Liver (tissue), 9 donors: Measurements from ENCODE around the gene SYNJ2. TPM values are rescaled to one million over a fixed set of nuclear protein-coding genes. Genes with fewer than 3 reads are reported as not detected.
A peak's percentile ranks its signal among the peaks of the same experiment; 100 is the strongest.

ENCODE experiments used
- DNase-seq: peaks from one replicate; pipeline ENCODE4 v3.0.0-alpha.2; 2017; ENCODE audit warnings: low spot score
- H3K27ac ChIP-seq, 2 donors: one replicate each; pipeline ENCODE4 v1.7.0; 2013; ENCODE audit warnings: inconsistent platforms in 2 of 2, low read length in 2 of 2, control low read depth in 1 of 2, low read depth in 1 of 2, mild to moderate bottlenecking in 1 of 2
- H3K27me3 ChIP-seq, 4 donors: one replicate each; pipeline versions ENCODE4 v1.6.1 to v1.7.0; 2013; ENCODE audit warnings: low read length in 3 of 4, inconsistent platforms in 1 of 4, mild to moderate bottlenecking in 1 of 4, moderate library complexity in 1 of 4; ENCODE audit not compliant: control insufficient read depth in 4 of 4, insufficient read depth in 4 of 4
- H3K36me3 ChIP-seq, 4 donors: one replicate each; pipeline versions ENCODE4 v1.6.1 to v1.7.0; 2013; ENCODE audit warnings: low read length in 3 of 4, mild to moderate bottlenecking in 3 of 4, low read depth in 1 of 4, moderate library complexity in 1 of 4; ENCODE audit not compliant: control insufficient read depth in 4 of 4, insufficient read depth in 3 of 4
- H3K4me1 ChIP-seq, 4 donors: one replicate each; pipeline versions ENCODE4 v1.6.1 to v1.7.0; 2013; ENCODE audit warnings: low read length in 3 of 4, mild to moderate bottlenecking in 3 of 4, moderate library complexity in 1 of 4; ENCODE audit not compliant: control insufficient read depth in 4 of 4, insufficient read depth in 4 of 4
- H3K4me3 ChIP-seq, 3 donors: one replicate each; pipeline versions ENCODE4 v1.6.1 to v1.7.0; 2013; ENCODE audit warnings: low read length in 3 of 3, control low read depth in 1 of 3, low read depth in 1 of 3, mild to moderate bottlenecking in 1 of 3
- H3K9ac ChIP-seq, 2 donors: one replicate each; pipeline ENCODE4 v1.7.0; 2013; ENCODE audit warnings: low read length in 2 of 2, mild to moderate bottlenecking in 2 of 2, moderate library complexity in 2 of 2, control low read depth in 1 of 2, low read depth in 1 of 2
- H3K9me3 ChIP-seq, 4 donors: one replicate each; pipeline versions ENCODE4 v1.6.1 to v1.7.0; 2013; ENCODE audit warnings: low read length in 3 of 4; ENCODE audit not compliant: control insufficient read depth in 4 of 4
- EGR1 ChIP-seq, 2 donors: IDR thresholded peaks; 2 replicates each; pipeline ENCODE4 v1.6.1; 2016 to 2018; ENCODE audit warnings: antibody characterized with exemption in 2 of 2, low read depth in 2 of 2
- FOXA1 ChIP-seq: IDR thresholded peaks from 2 replicates; pipeline ENCODE4 v1.6.1; 2016; ENCODE audit warnings: antibody characterized with exemption
- FOXA2 ChIP-seq: IDR thresholded peaks from 2 replicates; pipeline ENCODE4 v1.6.1; 2016; ENCODE audit warnings: antibody characterized with exemption
- GABPA ChIP-seq, 2 donors: IDR thresholded peaks in 1 of 2; conservative IDR thresholded peaks in 1 of 2; 2 replicates each; pipeline ENCODE4 v1.6.1; 2016; ENCODE audit warnings: antibody characterized with exemption in 2 of 2, mild to moderate bottlenecking in 1 of 2, moderate library complexity in 1 of 2
- HNF4A ChIP-seq, 2 donors: conservative IDR thresholded peaks; 2 replicates each; pipeline ENCODE4 v1.6.1; 2016; ENCODE audit warnings: antibody characterized with exemption in 2 of 2, mild to moderate bottlenecking in 2 of 2
- HNF4G ChIP-seq: IDR thresholded peaks from 2 replicates; pipeline ENCODE4 v1.6.1; 2016; ENCODE audit warnings: antibody characterized with exemption
- JUND ChIP-seq, 2 donors: IDR thresholded peaks; 2 replicates each; pipeline ENCODE4 v1.6.1; 2016; ENCODE audit warnings: antibody characterized with exemption in 2 of 2
- MAX ChIP-seq: IDR thresholded peaks from 2 replicates; pipeline ENCODE4 v1.6.1; 2016; ENCODE audit warnings: antibody characterized with exemption
- NR2F2 ChIP-seq: IDR thresholded peaks from 2 replicates; pipeline ENCODE4 v1.6.1; 2016; ENCODE audit warnings: antibody characterized with exemption
- RAD21 ChIP-seq, 2 donors: IDR thresholded peaks; 2 replicates each; pipeline ENCODE4 v1.6.1; 2016; ENCODE audit warnings: antibody characterized with exemption in 2 of 2, mild to moderate bottlenecking in 2 of 2
- RXRA ChIP-seq, 2 donors: IDR thresholded peaks; 2 replicates each; pipeline ENCODE4 v1.6.1; 2017 to 2018; ENCODE audit warnings: antibody characterized with exemption in 2 of 2, mild to moderate bottlenecking in 1 of 2
- SP1 ChIP-seq: IDR thresholded peaks from 2 replicates; pipeline ENCODE4 v1.6.1; 2018; ENCODE audit warnings: antibody characterized with exemption, mild to moderate bottlenecking
- TAF1 ChIP-seq: conservative IDR thresholded peaks from 2 replicates; pipeline ENCODE4 v1.6.1; 2016; ENCODE audit warnings: antibody characterized with exemption, mild to moderate bottlenecking
- YY1 ChIP-seq: IDR thresholded peaks from 2 replicates; pipeline ENCODE4 v1.6.1; 2016; ENCODE audit warnings: antibody characterized with exemption, mild to moderate bottlenecking
- WGBS: extraction: QIAGEN DNeasy Blood & Tissue Kit; methylation state at CpG from one replicate; pipeline ENCODE4 v1.1.7; 2013; 5-methylcytosine and 5-hydroxymethylcytosine counted together
- polyA plus RNA-seq, 2 donors: library from polyadenylated mRNA; stranded (reverse) in 1 of 2; unstranded in 1 of 2; fragments of 200-250 nt in 1 of 2; fragments of >200 nt in 1 of 2; fragmentation: Nextera tagmentation in 1 of 2; extraction: Ambion mirVana in 1 of 2; gene quantifications; one replicate each; pipeline versions ENCODE4 v1.2.1 to v1.2.3, GENCODE V29; 2013 to 2015
- total RNA-seq, 2 donors: library from RNA; depleted of rRNA; stranded (reverse); fragments of >200 nt; gene quantifications; one replicate each; pipeline ENCODE4 v1.2.3, GENCODE V29; 2014
- TF ChIP-seq, protein P1 (sequence below): fragments of 150-350 bp; IDR thresholded peaks from 2 replicates; pipeline ENCODE4 v1.5.1; 2017; ENCODE audit warnings: improper control_type of control experiment, low read depth, low read length; ENCODE audit not compliant: missing input control
- TF ChIP-seq, protein P2 (sequence below): IDR thresholded peaks from 2 replicates; pipeline ENCODE4 v1.6.1; 2016; ENCODE audit warnings: antibody characterized with exemption
- TF ChIP-seq, protein P3 (sequence below): IDR thresholded peaks from 2 replicates; pipeline ENCODE4 v1.6.1; 2016; ENCODE audit warnings: antibody characterized with exemption
- donor health status: healthy.
- donor health status: healthy.
- donor health status: healthy.
- donor health status: healthy.
- donor health status: healthy.

Gene SYNJ2
- total and polyA plus RNA-seq, 4 donors, result 2.4 to 8.9 (median 3.2) TPM

DNA sequence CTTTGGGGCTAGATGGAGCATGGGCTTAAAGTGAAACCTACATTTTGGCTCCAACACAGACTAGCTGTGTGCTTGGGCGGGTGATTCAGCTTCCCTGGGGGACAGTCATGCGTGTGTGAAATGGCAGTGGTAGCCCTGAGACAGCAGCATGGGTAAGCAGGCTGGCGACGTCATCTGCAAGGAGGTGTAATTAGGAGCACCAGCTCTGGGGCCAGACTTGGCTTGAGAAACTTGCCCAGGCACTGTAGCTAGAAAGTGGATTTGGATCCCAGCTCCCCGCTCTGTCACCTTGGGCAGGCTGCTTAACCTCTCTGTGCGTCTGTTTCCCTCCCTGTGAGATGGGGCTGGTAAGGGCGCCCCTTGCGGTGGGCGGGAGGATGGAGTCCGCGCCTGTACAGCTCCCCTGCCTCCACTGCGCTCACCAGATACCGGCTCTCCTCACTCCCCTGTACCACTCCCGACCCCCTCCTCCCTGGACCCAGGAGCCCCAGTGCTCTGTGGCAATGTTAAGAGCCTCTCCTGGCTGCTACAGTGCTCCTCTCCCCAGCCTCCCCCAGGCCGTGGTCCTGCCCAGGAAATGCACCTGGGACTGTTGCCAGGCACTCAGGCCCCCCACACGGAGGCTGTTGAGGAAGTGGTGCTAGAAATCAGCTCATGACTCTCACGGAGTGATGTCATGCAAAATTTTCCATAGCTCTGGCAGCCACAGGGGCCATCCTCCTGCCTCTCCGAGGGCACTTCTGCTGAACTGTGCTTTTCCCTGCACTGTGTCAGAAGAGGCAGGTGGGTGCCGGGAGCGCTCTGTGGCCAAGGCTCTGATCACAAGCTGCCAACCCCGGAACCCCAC is 44.6 kb downstream of the SYNJ2 start:
- Histone ChIP-seq H3K9me3 (no peaks in the 10 kb centered on the region), H3K36me3 (peaks cover 0 to 2% (median 0%) of the 10 kb centered on the region in 4 donors), H3K4me1 (peaks cover 0 to 6% (median 1%) of the 10 kb centered on the region in 4 donors), H3K9ac (no peak overlapping the region), H3K4me3 (no peak overlapping the region), H3K27ac (peak overlapping the region; percentile 54 to 55), H3K27me3 (no peaks in the 10 kb centered on the region)
- no peak for DNase-seq
- TF ChIP-seq FOXA1, result no peak
- peak in 1 of 2 donors; percentile 22 for TF ChIP-seq RXRA (IDR thresholded peaks at IDR 0.05)
- peak; percentile 54 for TF ChIP-seq SP1
- TF ChIP-seq FOXA2, result no peak
- TF ChIP-seq, protein P1, sequence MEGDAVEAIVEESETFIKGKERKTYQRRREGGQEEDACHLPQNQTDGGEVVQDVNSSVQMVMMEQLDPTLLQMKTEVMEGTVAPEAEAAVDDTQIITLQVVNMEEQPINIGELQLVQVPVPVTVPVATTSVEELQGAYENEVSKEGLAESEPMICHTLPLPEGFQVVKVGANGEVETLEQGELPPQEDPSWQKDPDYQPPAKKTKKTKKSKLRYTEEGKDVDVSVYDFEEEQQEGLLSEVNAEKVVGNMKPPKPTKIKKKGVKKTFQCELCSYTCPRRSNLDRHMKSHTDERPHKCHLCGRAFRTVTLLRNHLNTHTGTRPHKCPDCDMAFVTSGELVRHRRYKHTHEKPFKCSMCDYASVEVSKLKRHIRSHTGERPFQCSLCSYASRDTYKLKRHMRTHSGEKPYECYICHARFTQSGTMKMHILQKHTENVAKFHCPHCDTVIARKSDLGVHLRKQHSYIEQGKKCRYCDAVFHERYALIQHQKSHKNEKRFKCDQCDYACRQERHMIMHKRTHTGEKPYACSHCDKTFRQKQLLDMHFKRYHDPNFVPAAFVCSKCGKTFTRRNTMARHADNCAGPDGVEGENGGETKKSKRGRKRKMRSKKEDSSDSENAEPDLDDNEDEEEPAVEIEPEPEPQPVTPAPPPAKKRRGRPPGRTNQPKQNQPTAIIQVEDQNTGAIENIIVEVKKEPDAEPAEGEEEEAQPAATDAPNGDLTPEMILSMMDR, result peak; percentile 20
- peak; percentile 64 for TF ChIP-seq NR2F2
- TF ChIP-seq MAX, result no peak
- TF ChIP-seq, protein P2, sequence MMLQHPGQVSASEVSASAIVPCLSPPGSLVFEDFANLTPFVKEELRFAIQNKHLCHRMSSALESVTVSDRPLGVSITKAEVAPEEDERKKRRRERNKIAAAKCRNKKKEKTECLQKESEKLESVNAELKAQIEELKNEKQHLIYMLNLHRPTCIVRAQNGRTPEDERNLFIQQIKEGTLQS, result no peak
- peak; percentile 50 to 64 for TF ChIP-seq JUND (IDR thresholded peaks at IDR 0.05)
- no peak for TF ChIP-seq HNF4A (conservative IDR thresholded peaks at IDR 0.05)
- WGBS, result 65% methylated on average over 21 of the region's 21 CpGs

DNA sequence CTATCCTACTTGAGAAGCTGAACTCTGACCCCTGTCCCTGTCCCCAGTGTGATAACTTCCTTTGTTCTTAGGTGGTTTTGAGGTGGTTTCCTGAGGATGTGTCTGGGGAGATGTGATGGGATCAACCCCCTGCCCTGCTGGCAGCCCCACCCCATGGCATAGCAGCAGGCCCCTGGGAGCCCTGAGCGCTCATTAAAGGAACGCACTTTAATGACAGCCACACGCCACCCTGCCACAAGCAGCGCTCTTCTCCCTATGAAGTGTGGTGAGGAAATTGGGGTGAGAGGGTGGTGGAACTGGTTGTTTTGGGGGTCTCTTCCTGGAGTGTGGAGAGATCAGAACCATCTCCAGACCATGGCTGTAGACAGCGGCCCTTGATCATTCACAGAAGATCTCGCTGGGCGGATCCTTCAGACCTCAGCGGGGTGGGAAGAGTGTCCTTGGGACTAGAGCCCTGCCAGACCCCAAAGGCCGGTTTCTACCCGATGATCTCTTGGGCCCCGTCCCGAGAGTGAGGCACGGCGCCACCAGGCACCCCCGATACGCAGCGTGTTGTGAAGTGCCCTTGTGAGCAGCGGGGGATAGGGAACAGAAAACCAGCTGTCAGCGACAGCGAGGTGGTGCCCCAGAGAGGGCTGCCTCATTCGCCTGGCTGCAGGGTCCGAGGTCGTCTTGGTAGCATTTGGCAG is 45.4 kb downstream of the SYNJ2 start:
- peaks cover 0 to 10% (median 4%) of the 10 kb centered on the region in 4 donors for H3K4me1 ChIP-seq
- no peak overlapping the region for H3K4me3 ChIP-seq
- H3K36me3 ChIP-seq, result peaks cover 0 to 2% (median 0%) of the 10 kb centered on the region in 4 donors
- WGBS, result 93% methylated on average over 23 of the region's 23 CpGs
- no peaks in the 10 kb centered on the region for H3K27me3 ChIP-seq
- H3K9me3 ChIP-seq, result no peaks in the 10 kb centered on the region
- TF ChIP-seq NR2F2 (peak; percentile 1), GABPA (IDR thresholded peaks at IDR 0.05 in 1 of 2, conservative IDR thresholded peaks at IDR 0.05 in 1 of 2) (no peak), JUND (IDR thresholded peaks at IDR 0.05) (peak in 1 of 2 donors; percentile 1)
- DNase-seq, result no peak
- no peak overlapping the region for H3K9ac ChIP-seq
- peak overlapping the region; percentile 40 to 54 for H3K27ac ChIP-seq

DNA sequence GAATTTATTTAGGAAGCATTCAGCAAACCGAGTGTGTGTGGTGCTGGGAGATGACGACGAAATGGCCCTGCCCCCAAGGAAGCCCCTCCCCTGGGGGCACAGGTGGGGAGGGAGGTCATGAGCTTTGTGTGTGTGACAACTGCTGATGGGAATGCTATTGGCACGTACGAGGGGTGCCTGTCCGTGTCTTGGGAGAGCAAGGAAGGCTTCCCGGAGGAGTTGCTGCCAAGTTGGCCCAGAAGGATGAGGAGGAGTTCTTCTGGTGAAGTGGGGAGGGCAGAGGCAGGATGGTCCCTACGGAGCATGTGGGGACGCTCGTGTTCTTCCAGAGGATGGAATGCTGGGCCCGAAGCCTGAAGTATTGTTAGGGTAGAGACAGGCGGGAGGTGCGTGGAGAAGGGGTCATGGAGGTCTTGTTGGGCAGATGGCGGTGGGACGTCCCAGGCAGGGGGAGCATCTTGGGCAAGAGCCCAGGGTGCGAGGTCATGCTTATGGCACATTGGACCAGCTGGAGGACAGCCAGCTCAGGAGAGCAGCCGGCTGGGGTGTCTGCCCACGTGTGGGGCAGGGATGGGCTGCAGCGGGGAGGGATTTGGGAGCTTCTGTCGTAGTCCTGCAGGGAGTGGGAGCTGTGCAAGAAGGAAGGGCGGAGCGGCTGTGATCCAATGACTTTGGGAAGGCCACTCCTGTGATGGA is 46.1 kb downstream of the SYNJ2 start:
- 90% methylated on average over 22 of the region's 22 CpGs for WGBS
- Histone ChIP-seq H3K27ac (peak overlapping the region in 1 of 2 donors; percentile 19), H3K9me3 (no peaks in the 10 kb centered on the region), H3K27me3 (no peaks in the 10 kb centered on the region), H3K36me3 (peaks cover 0 to 2% (median 0%) of the 10 kb centered on the region in 4 donors), H3K4me1 (peaks cover 0 to 13% (median 4%) of the 10 kb centered on the region in 4 donors), H3K9ac (no peak overlapping the region), H3K4me3 (no peak overlapping the region)
- no peak for DNase-seq
- TF ChIP-seq, protein P3, sequence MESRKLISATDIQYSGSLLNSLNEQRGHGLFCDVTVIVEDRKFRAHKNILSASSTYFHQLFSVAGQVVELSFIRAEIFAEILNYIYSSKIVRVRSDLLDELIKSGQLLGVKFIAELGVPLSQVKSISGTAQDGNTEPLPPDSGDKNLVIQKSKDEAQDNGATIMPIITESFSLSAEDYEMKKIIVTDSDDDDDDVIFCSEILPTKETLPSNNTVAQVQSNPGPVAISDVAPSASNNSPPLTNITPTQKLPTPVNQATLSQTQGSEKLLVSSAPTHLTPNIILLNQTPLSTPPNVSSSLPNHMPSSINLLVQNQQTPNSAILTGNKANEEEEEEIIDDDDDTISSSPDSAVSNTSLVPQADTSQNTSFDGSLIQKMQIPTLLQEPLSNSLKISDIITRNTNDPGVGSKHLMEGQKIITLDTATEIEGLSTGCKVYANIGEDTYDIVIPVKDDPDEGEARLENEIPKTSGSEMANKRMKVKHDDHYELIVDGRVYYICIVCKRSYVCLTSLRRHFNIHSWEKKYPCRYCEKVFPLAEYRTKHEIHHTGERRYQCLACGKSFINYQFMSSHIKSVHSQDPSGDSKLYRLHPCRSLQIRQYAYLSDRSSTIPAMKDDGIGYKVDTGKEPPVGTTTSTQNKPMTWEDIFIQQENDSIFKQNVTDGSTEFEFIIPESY, result no peak
- TF ChIP-seq MAX (no peak), RAD21 (IDR thresholded peaks at IDR 0.05) (no peak), YY1 (no peak), RXRA (IDR thresholded peaks at IDR 0.05) (no peak), FOXA2 (no peak), FOXA1 (no peak), TAF1 (no peak), HNF4G (no peak), GABPA (IDR thresholded peaks at IDR 0.05 in 1 of 2, conservative IDR thresholded peaks at IDR 0.05 in 1 of 2) (no peak), EGR1 (IDR thresholded peaks at IDR 0.05; ENCODE audit: low read depth in 2 of 2) (no peak), NR2F2 (no peak), HNF4A (conservative IDR thresholded peaks at IDR 0.05) (no peak)
- TF ChIP-seq, protein P1, result no peak
